ENCODE results near the gene FBXO5.
"Not testable (repeated sequence)": the region's sequence is repeated elsewhere in the genome, so short reads cannot be mapped to it uniquely, and the experiment has no call there.

Gene FBXO5

GRCh38 chr6:153000243-153000642 lies 17.4 kb upstream of the FBXO5 start:
- Histone ChIP-seq H3K9me3 (ENCODE audit: insufficient read depth, low read length) (no peaks in the 10 kb centered on the region), H3K27ac (ENCODE audit: low read length) (no peak overlapping the region), H3K4me1 (ENCODE audit: low read length) (peaks cover 18% of the 10 kb centered on the region), H3K4me3 (ENCODE audit: low read length) (no peak overlapping the region), H3K9ac (ENCODE audit: low read length) (no peak overlapping the region), H3K79me2 (ENCODE audit: low read length) (peaks cover 77% of the 10 kb centered on the region), H3K36me3 (replicated peaks; ENCODE audit: low read depth, low read length) (peaks cover 9% of the 10 kb centered on the region), H2AFZ (ENCODE audit: low read depth, low read length) (no peak overlapping the region), H4K20me1 (ENCODE audit: insufficient read depth, low read length) (peaks cover 27% of the 10 kb centered on the region), H3K4me2 (ENCODE audit: low read length) (no peak overlapping the region), H3K27me3 (ENCODE audit: low read depth, low read length) (no peaks in the 10 kb centered on the region)
- no peak for TF ChIP-seq CTCF (IDR thresholded peaks at IDR 0.05; ENCODE audit: low read depth, low read length)
- TF ChIP-seq EZH2phosphoT487 (IDR thresholded peaks at IDR 0.05; ENCODE audit: low read depth), result no peak

- H3K27ac ChIP-seq (ENCODE audit: low read length); H3K4me3 ChIP-seq (ENCODE audit: low read length); H3K9ac ChIP-seq (ENCODE audit: low read length); H2AFZ ChIP-seq (ENCODE audit: low read depth, low read length); H3K27me3 ChIP-seq (ENCODE audit: low read depth, low read length); H3K4me2 ChIP-seq (ENCODE audit: low read length); H3K36me3 ChIP-seq (replicated peaks; ENCODE audit: low read depth, low read length); H3K9me3 ChIP-seq (ENCODE audit: insufficient read depth, low read length): not testable (repeated sequence)
- peaks cover 77% of the 10 kb centered on the region for H3K79me2 ChIP-seq (ENCODE audit: low read length)
- H3K4me1 ChIP-seq (ENCODE audit: low read length), result peaks cover 18% of the 10 kb centered on the region
- H4K20me1 ChIP-seq (ENCODE audit: insufficient read depth, low read length), result peaks cover 27% of the 10 kb centered on the region
Measured at GRCh38 chr6:152999538-152999937, 16.7 kb upstream of the FBXO5 start.

- Histone ChIP-seq H3K27ac (ENCODE audit: low read length) (no peak overlapping the region), H3K4me2 (ENCODE audit: low read length) (no peak overlapping the region), H3K79me2 (ENCODE audit: low read length) (peaks cover 67% of the 10 kb centered on the region), H2AFZ (ENCODE audit: low read depth, low read length) (no peak overlapping the region), H3K9ac (ENCODE audit: low read length) (no peak overlapping the region), H4K20me1 (ENCODE audit: insufficient read depth, low read length) (peaks cover 20% of the 10 kb centered on the region), H3K27me3 (ENCODE audit: low read depth, low read length) (no peaks in the 10 kb centered on the region), H3K4me3 (ENCODE audit: low read length) (no peak overlapping the region), H3K36me3 (replicated peaks; ENCODE audit: low read depth, low read length) (peaks cover 21% of the 10 kb centered on the region), H3K9me3 (ENCODE audit: insufficient read depth, low read length) (no peaks in the 10 kb centered on the region), H3K4me1 (ENCODE audit: low read length) (peaks cover 8% of the 10 kb centered on the region)
- TF ChIP-seq CTCF (IDR thresholded peaks at IDR 0.05; ENCODE audit: low read depth, low read length), result no peak
- TF ChIP-seq EZH2phosphoT487 (IDR thresholded peaks at IDR 0.05; ENCODE audit: low read depth), result no peak
Measured at GRCh38 chr6:152993847-152994246, 11.0 kb upstream of the FBXO5 start.

- Histone ChIP-seq H3K9me3 (ENCODE audit: insufficient read depth, low read length) (no peaks in the 10 kb centered on the region), H3K4me3 (ENCODE audit: low read length) (no peak overlapping the region), H3K36me3 (replicated peaks; ENCODE audit: low read depth, low read length) (peaks cover 21% of the 10 kb centered on the region), H3K79me2 (ENCODE audit: low read length) (peaks cover 63% of the 10 kb centered on the region), H3K27me3 (ENCODE audit: low read depth, low read length) (no peaks in the 10 kb centered on the region), H2AFZ (ENCODE audit: low read depth, low read length) (no peak overlapping the region), H4K20me1 (ENCODE audit: insufficient read depth, low read length) (peaks cover 20% of the 10 kb centered on the region), H3K4me1 (ENCODE audit: low read length) (peaks cover 8% of the 10 kb centered on the region), H3K9ac (ENCODE audit: low read length) (no peak overlapping the region), H3K4me2 (ENCODE audit: low read length) (no peak overlapping the region), H3K27ac (ENCODE audit: low read length) (no peak overlapping the region)
- TF ChIP-seq EZH2phosphoT487 (IDR thresholded peaks at IDR 0.05; ENCODE audit: low read depth) (no peak), CTCF (IDR thresholded peaks at IDR 0.05; ENCODE audit: low read depth, low read length) (peak; percentile 5; the same call in 1 of the 2 replicates)
Measured at GRCh38 chr6:152993431-152993830, 10.6 kb upstream of the FBXO5 start.

- Histone ChIP-seq H3K27ac (ENCODE audit: low read length) (no peak overlapping the region), H2AFZ (ENCODE audit: low read depth, low read length) (no peak overlapping the region), H3K4me3 (ENCODE audit: low read length) (no peak overlapping the region), H3K4me2 (ENCODE audit: low read length) (no peak overlapping the region), H4K20me1 (ENCODE audit: insufficient read depth, low read length) (peaks cover 24% of the 10 kb centered on the region), H3K27me3 (ENCODE audit: low read depth, low read length) (no peaks in the 10 kb centered on the region), H3K4me1 (ENCODE audit: low read length) (peaks cover 8% of the 10 kb centered on the region), H3K9me3 (ENCODE audit: insufficient read depth, low read length) (no peaks in the 10 kb centered on the region), H3K9ac (ENCODE audit: low read length) (no peak overlapping the region), H3K79me2 (ENCODE audit: low read length) (peaks cover 59% of the 10 kb centered on the region), H3K36me3 (replicated peaks; ENCODE audit: low read depth, low read length) (peaks cover 9% of the 10 kb centered on the region)
- TF ChIP-seq EZH2phosphoT487 (IDR thresholded peaks at IDR 0.05; ENCODE audit: low read depth) (no peak), CTCF (IDR thresholded peaks at IDR 0.05; ENCODE audit: low read depth, low read length) (no peak)
Measured at GRCh38 chr6:152986978-152987377, 4.1 kb upstream of the FBXO5 start.

- H3K9me3 ChIP-seq (ENCODE audit: insufficient read depth, low read length); H3K27ac ChIP-seq (ENCODE audit: low read length); H3K9ac ChIP-seq (ENCODE audit: low read length); H2AFZ ChIP-seq (ENCODE audit: low read depth, low read length); H3K27me3 ChIP-seq (ENCODE audit: low read depth, low read length): not testable (repeated sequence)
- peak overlapping the region; percentile 98 for H3K4me3 ChIP-seq (ENCODE audit: low read length)
- H3K4me2 ChIP-seq (ENCODE audit: low read length), result peak overlapping the region; percentile 75
- peaks cover 66% of the 10 kb centered on the region for H3K79me2 ChIP-seq (ENCODE audit: low read length)
- peaks cover 15% of the 10 kb centered on the region for H3K4me1 ChIP-seq (ENCODE audit: low read length)
- peaks cover 18% of the 10 kb centered on the region for H3K36me3 ChIP-seq (replicated peaks; ENCODE audit: low read depth, low read length)
- H4K20me1 ChIP-seq (ENCODE audit: insufficient read depth, low read length), result peaks cover 34% of the 10 kb centered on the region
Measured at GRCh38 chr6:152985300-152985699, 2.5 kb upstream of the FBXO5 start.

All from OCI-LY3 (cell line).